Measurements from ENCODE around the gene DZIP3. TPM values are rescaled to one million over a fixed set of nuclear protein-coding genes. Genes with fewer than 3 reads are reported as not detected.

DZIP3 gene
- total and polyA plus RNA-seq, 11 donors, result 3.8 to 24.9 (median 15.6) TPM

DNA sequence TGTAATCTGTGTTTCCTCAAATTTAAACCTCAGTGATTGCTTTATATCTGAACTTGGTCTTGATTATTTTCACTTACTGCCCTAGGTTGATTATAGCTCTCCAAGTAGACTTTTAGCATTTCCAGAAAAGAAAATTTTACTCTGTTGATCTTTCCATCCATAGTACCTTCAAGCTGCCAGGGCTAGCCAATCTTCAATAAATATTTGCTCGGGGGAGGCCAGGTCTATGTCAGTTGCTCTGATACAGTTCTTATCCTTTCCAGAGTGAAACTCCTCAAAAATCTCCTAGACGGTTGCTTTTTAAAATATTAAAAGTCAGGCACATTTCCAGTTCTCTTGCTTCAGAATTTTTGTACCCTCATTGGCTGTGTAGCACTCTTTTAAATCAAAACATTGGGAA is 128.9 kb downstream of the DZIP3 start:
- intact Hi-C loops (cut with DNase I), result no loop called here
- H3K27me3 ChIP-seq, result no peaks in the 10 kb centered on the region
- ATAC-seq (no peak), DNase-seq (no peak)
- 46 to 59% (median 48%) methylated on average over 2 of the region's 2 CpGs for WGBS, 4 donors
- H3K9me3 ChIP-seq, result no peaks in the 10 kb centered on the region
- TF ChIP-seq CTCF (IDR thresholded peaks at IDR 0.05) (no peak), POLR2A (IDR thresholded peaks at IDR 0.05) (no peak)
- no peaks in the 10 kb centered on the region for H3K36me3 ChIP-seq
- H3K27ac ChIP-seq, result no peak overlapping the region
- no peaks in the 10 kb centered on the region for H3K4me1 ChIP-seq
- no peak overlapping the region for H3K4me3 ChIP-seq

- ATAC-seq, result no peak
- 45 to 63% (median 55%) methylated on average over 2 of the region's 2 CpGs for WGBS, 4 donors
- intact Hi-C loops (cut with DNase I), result no loop called here
- DNase-seq, result no peak
- Histone ChIP-seq H3K9me3 (no peaks in the 10 kb centered on the region), H3K4me3 (no peak overlapping the region), H3K27ac (no peak overlapping the region), H3K36me3 (no peaks in the 10 kb centered on the region), H3K27me3 (no peaks in the 10 kb centered on the region), H3K4me1 (no peaks in the 10 kb centered on the region)
- TF ChIP-seq POLR2A (IDR thresholded peaks at IDR 0.05), result no peak
- no peak for TF ChIP-seq CTCF (IDR thresholded peaks at IDR 0.05)
Measured at GRCh38 chr3:108719178-108719806, 129.8 kb downstream of the DZIP3 start.

GRCh38 chr3:108722724-108723123 is 133.2 kb downstream of the DZIP3 start:
- no peak for DNase-seq
- Histone ChIP-seq H3K4me1 (no peaks in the 10 kb centered on the region), H3K36me3 (no peaks in the 10 kb centered on the region), H3K9me3 (no peaks in the 10 kb centered on the region), H3K27ac (no peak overlapping the region), H3K4me3 (no peak overlapping the region), H3K27me3 (no peaks in the 10 kb centered on the region)
- no peak for ATAC-seq
- intact Hi-C loops (cut with DNase I), result no loop called here
- 39 to 100% (median 93%) methylated on average over 1 of the region's 1 CpG for WGBS, 4 donors
- TF ChIP-seq CTCF (IDR thresholded peaks at IDR 0.05), result no peak
- no peak for TF ChIP-seq POLR2A (IDR thresholded peaks at IDR 0.05)

DNA sequence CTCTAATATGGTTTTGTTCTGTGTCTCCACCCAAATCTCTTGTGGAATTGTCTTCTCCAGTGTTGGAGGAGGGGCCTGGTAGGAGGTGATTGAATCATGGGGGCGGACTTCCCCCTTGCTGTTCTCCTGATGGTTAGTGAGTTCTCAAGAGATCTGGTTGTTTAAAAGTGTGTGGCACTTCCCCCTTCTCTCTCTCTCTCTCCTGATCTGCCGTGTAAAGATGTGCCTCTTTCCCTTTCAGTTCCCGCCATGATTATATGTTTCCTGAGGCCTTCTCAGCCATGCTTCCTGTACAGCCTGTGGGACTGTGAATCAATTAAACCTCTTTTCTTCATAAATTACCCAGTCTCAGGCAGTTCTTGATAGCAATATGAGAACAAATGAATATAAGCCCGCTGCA is 134.6 kb downstream of the DZIP3 start:
- Histone ChIP-seq H3K36me3 (no peaks in the 10 kb centered on the region), H3K27ac (no peak overlapping the region), H3K4me1 (no peaks in the 10 kb centered on the region), H3K9me3 (no peaks in the 10 kb centered on the region), H3K27me3 (no peaks in the 10 kb centered on the region), H3K4me3 (no peak overlapping the region)
- 64 to 73% (median 68%) methylated on average over 4 of the region's 4 CpGs for WGBS, 4 donors
- no peak for ATAC-seq
- DNase-seq, result no peak
- intact Hi-C loops (cut with DNase I), result no loop called here
- no peak for TF ChIP-seq CTCF (IDR thresholded peaks at IDR 0.05)
- TF ChIP-seq POLR2A (IDR thresholded peaks at IDR 0.05), result no peak

Measured in heart left ventricle (tissue), 16 donors.